ENCODE measurements around the gene MMAB. TPM values are rescaled to one million over a fixed set of nuclear protein-coding genes. Genes with fewer than 3 reads are reported as not detected.

MMAB gene
- total and polyA plus RNA-seq, 2 of the 13 experiments (the other 11 are each of a cell fraction or from before 2014, with no cell fraction given), result 26.1 to 77.3 TPM

GRCh38 chr12:109604132-109604585, 30.9 kb upstream of the MMAB start (continued):
- TF ChIP-seq ZMAT5 (CRISPR knock-in tag; IDR thresholded peaks at IDR 0.05; ENCODE audit: borderline replicate concordance, low read depth) (no peak), CREM (IDR thresholded peaks at IDR 0.05) (no peak), CREM (CRISPR knock-in tag; IDR thresholded peaks at IDR 0.05) (no peak), PAWR (CRISPR knock-in tag; IDR thresholded peaks at IDR 0.05; ENCODE audit: borderline replicate concordance) (no peak), ZNF768 (CRISPR knock-in tag; IDR thresholded peaks at IDR 0.05) (peak; percentile 100), ZFX (CRISPR knock-in tag; IDR thresholded peaks at IDR 0.05; ENCODE audit: low read depth) (peak; percentile 77), ZNF383 (CRISPR knock-in tag; IDR thresholded peaks at IDR 0.05; ENCODE audit: borderline replicate concordance) (no peak), ZKSCAN5 (CRISPR knock-in tag; IDR thresholded peaks at IDR 0.05) (peak; percentile 73), THRA (CRISPR knock-in tag; IDR thresholded peaks at IDR 0.05; ENCODE audit: borderline replicate concordance) (no peak), ZNF451 (CRISPR knock-in tag; IDR thresholded peaks at IDR 0.05) (no peak), PBX2 (CRISPR knock-in tag; IDR thresholded peaks at IDR 0.05) (no peak), SMARCC2 (IDR thresholded peaks at IDR 0.05) (no peak), NR3C1 (CRISPR knock-in tag; IDR thresholded peaks at IDR 0.05) (no peak), ZNF431 (CRISPR knock-in tag; IDR thresholded peaks at IDR 0.05; ENCODE audit: borderline replicate concordance, low read depth) (no peak), ZBTB20 (CRISPR knock-in tag; IDR thresholded peaks at IDR 0.05; ENCODE audit: borderline replicate concordance, low read depth) (peak; percentile 55; the same call in 1 of the 2 replicates), SALL1 (CRISPR knock-in tag; IDR thresholded peaks at IDR 0.05) (peak; percentile 74), ZBTB38 (CRISPR knock-in tag; IDR thresholded peaks at IDR 0.05) (no peak), MED8 (CRISPR knock-in tag; IDR thresholded peaks at IDR 0.05; ENCODE audit: insufficient replicate concordance) (no peak), CHD2 (IDR thresholded peaks at IDR 0.05; ENCODE audit: low read depth, low read length) (no peak), PHF5A (CRISPR knock-in tag; IDR thresholded peaks at IDR 0.05; ENCODE audit: low read depth, unreplicated experiment) (peak; percentile 53), PHF20 (CRISPR knock-in tag; IDR thresholded peaks at IDR 0.05) (0 out of 2 replicates have a peak, but pooled peaks have one; percentile 15), SMAD1 (CRISPR knock-in tag; IDR thresholded peaks at IDR 0.05; ENCODE audit: borderline replicate concordance, low read depth) (no peak), ZSCAN9 (CRISPR knock-in tag; IDR thresholded peaks at IDR 0.05; ENCODE audit: borderline replicate concordance) (no peak), SNAPC4 (CRISPR knock-in tag; IDR thresholded peaks at IDR 0.05) (no peak), NAIF1 (CRISPR knock-in tag; IDR thresholded peaks at IDR 0.05; ENCODE audit: borderline replicate concordance) (no peak)

Data from HepG2 (cell line).